GM23338 (cell line): ENCODE results near the gene DGKB. TPM values are rescaled to one million over a fixed set of nuclear protein-coding genes. Genes with fewer than 3 reads are reported as not detected.

ENCODE experiments used
- ATAC-seq: fragments of 200-7000 bp; cut with Tn5 transposase; 3 replicates; pipeline ENCODE4 v1.9.1; 2020
- DNase-seq: peaks from one replicate; pipeline ENCODE4 v3.0.0-alpha.2; 2015; ENCODE audit warnings: low spot score
- H2AFZ ChIP-seq: fragments of 200-600 bp; sonication (generic); 2 replicates; pipeline ENCODE4 v1.8.0; 2016; ENCODE audit warnings: antibody characterized with exemption, mild to moderate bottlenecking, moderate library complexity
- H3F3A ChIP-seq: fragments of 200-600 bp; sonication (generic); replicated peaks from 2 replicates; pipeline ENCODE4 v1.8.0; 2017; ENCODE audit warnings: antibody characterized with exemption, mixed run types, low read depth
- H3K27ac ChIP-seq: fragments of 200-600 bp; sonication (generic); 2 replicates; pipeline ENCODE4 v1.6.1; 2016; ENCODE audit warnings: low read depth
- H3K27me3 ChIP-seq: fragments of 200-600 bp; sonication (generic); 2 replicates; pipeline ENCODE4 v1.8.0; 2016; ENCODE audit warnings: mild to moderate bottlenecking, mixed run types, moderate library complexity; ENCODE audit not compliant: insufficient read depth
- H3K36me3 ChIP-seq: fragments of 200-600 bp; sonication (generic); 2 replicates; pipeline ENCODE4 v1.8.0; 2016; ENCODE audit warnings: mild to moderate bottlenecking; ENCODE audit not compliant: insufficient read depth
- H3K4me1 ChIP-seq: fragments of 200-600 bp; sonication (generic); 2 replicates; pipeline ENCODE4 v1.8.0; 2016; ENCODE audit warnings: mild to moderate bottlenecking, moderate library complexity; ENCODE audit not compliant: insufficient read depth
- H3K4me2 ChIP-seq: fragments of 200-600 bp; sonication (generic); 2 replicates; pipeline ENCODE4 v1.7.1; 2017; ENCODE audit warnings: mixed run types
- H3K4me3 ChIP-seq: fragments of 200-600 bp; sonication (generic); 2 replicates; pipeline ENCODE4 v1.6.1; 2016; ENCODE audit warnings: mixed run types
- H3K79me2 ChIP-seq: fragments of 200-600 bp; sonication (generic); replicated peaks from 2 replicates; pipeline ENCODE4 v1.8.0; 2017; ENCODE audit warnings: mild to moderate bottlenecking; ENCODE audit not compliant: insufficient read depth
- H3K9me2 ChIP-seq: fragments of 200-600 bp; sonication (generic); 2 replicates; pipeline ENCODE4 v1.8.0; 2017; ENCODE audit not compliant: insufficient read depth
- H4K20me1 ChIP-seq: fragments of 200-600 bp; sonication (generic); replicated peaks from 2 replicates; pipeline ENCODE4 v1.8.0; 2017; ENCODE audit warnings: mild to moderate bottlenecking; ENCODE audit not compliant: insufficient read depth
- H3K27ac Mint-ChIP-seq: 2 replicates; pipeline ENCODE4 v1.8.0; 2020; ENCODE audit warnings: inconsistent platforms, mild to moderate bottlenecking, moderate library complexity, mixed read lengths
- H3K27me3 Mint-ChIP-seq: 3 replicates; pipeline ENCODE4 v1.8.0; 2022; ENCODE audit warnings: low read depth, mild to moderate bottlenecking, moderate library complexity, mixed read lengths, inconsistent platforms; ENCODE audit not compliant: insufficient read depth, poor library complexity
- H3K36me3 Mint-ChIP-seq: 3 replicates; pipeline ENCODE4 v1.8.0; 2021; ENCODE audit warnings: low read depth, mild to moderate bottlenecking, inconsistent platforms, moderate library complexity, mixed read lengths
- H3K4me1 Mint-ChIP-seq: 3 replicates; pipeline ENCODE4 v1.8.0; 2020; ENCODE audit warnings: mild to moderate bottlenecking, inconsistent platforms, mixed read lengths
- H3K4me3 Mint-ChIP-seq: 3 replicates; pipeline ENCODE4 v1.8.0; 2021; ENCODE audit warnings: moderate library complexity, mild to moderate bottlenecking, inconsistent platforms, mixed read lengths
- H3K9me3 Mint-ChIP-seq: 3 replicates; pipeline ENCODE4 v1.8.0; 2020; ENCODE audit warnings: moderate library complexity, mild to moderate bottlenecking, inconsistent platforms, mixed read lengths
- EZH2 ChIP-seq: fragments of 200-600 bp; sonication (generic); IDR thresholded peaks from one replicate; pipeline ENCODE4 v1.8.0; 2017; ENCODE audit warnings: antibody characterized with exemption, mild to moderate bottlenecking, low read depth; ENCODE audit not compliant: unreplicated experiment
- JUNB ChIP-seq: IDR thresholded peaks from one replicate; pipeline ENCODE4 v1.6.1; 2016; ENCODE audit warnings: antibody characterized with exemption; ENCODE audit not compliant: unreplicated experiment
- NANOG ChIP-seq: IDR thresholded peaks from 2 replicates; pipeline ENCODE4 v1.6.1; 2016; ENCODE audit warnings: antibody characterized with exemption, borderline replicate concordance
- POLR2AphosphoS5 ChIP-seq: IDR thresholded peaks from 2 replicates; pipeline ENCODE4 v1.6.1; 2016; ENCODE audit warnings: antibody characterized with exemption, low read depth
- STAT1 ChIP-seq: IDR thresholded peaks from one replicate; pipeline ENCODE4 v1.6.1; 2016; ENCODE audit warnings: antibody characterized with exemption; ENCODE audit not compliant: unreplicated experiment
- ZNF114 ChIP-seq: fragments of 250-450 bp; sonication (Bioruptor Pico); IDR thresholded peaks from 2 replicates; pipeline ENCODE4 v1.5.0; 2020; ENCODE audit warnings: mild to moderate bottlenecking, moderate library complexity
- ZNF331 ChIP-seq: fragments of 250-450 bp; sonication (Bioruptor Pico); IDR thresholded peaks from 2 replicates; pipeline ENCODE4 v1.5.0; 2020; ENCODE audit warnings: low read depth, mild to moderate bottlenecking, moderate library complexity
- polyA plus RNA-seq: library from polyadenylated mRNA; unstranded; fragments of >200 nt; fragmentation: Nextera tagmentation; extraction: Ambion mirVana; gene quantifications from 2 replicates; pipeline ENCODE4 v1.2.1, GENCODE V29; 2016
- total RNA-seq: library from RNA; depleted of rRNA; stranded (reverse); fragments of >200 nt; shearing (Covaris generic); gene quantifications from 2 replicates; pipeline ENCODE4 v1.2.3, GENCODE V29; 2014
- TF ChIP-seq, protein P1 (sequence below): fragments of 250-450 bp; sonication (Bioruptor Pico); IDR thresholded peaks from 2 replicates; pipeline ENCODE4 v1.5.0; 2020; ENCODE audit warnings: mild to moderate bottlenecking, moderate library complexity

DGKB gene
- total and polyA plus RNA-seq, 2 experiments from 2014 or later, result 4.8 to 11.5 TPM

DNA sequence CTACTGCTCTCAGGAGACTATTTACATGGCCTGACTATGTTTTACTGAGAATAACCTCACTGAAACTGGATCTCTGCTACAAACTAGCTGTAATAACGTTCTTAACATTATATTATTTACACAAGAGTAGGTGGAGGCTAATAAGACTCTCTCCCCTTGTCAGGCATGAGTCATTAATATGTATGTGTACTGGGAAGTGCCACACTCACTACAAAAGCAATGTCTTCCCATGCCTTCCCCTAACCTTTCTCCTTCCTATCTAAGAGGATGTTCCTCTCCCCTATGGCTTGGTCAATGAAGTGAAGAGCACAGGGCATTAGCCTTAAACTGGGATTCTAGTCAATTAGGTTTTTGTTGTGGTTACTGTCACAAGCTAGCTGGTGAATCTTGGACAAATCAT is 147.9 kb downstream of the DGKB start:
- Mint-ChIP-seq H3K4me1 (peaks cover 15% of the 10 kb centered on the region; the same call in 2 of the 3 replicates), H3K27me3 (peaks cover 1% of the 10 kb centered on the region), H3K4me3 (no peak overlapping the region), H3K27ac (peak overlapping the region; percentile 16; the same call in 1 of the 2 replicates), H3K36me3 (no peaks in the 10 kb centered on the region), H3K9me3 (no peaks in the 10 kb centered on the region)
- DNase-seq (peak; percentile 15), ATAC-seq (peak; percentile 49)
- no peak overlapping the region for H3K4me3 ChIP-seq
- H3K36me3 ChIP-seq, result no peaks in the 10 kb centered on the region
- no peaks in the 10 kb centered on the region for H3K27me3 ChIP-seq
- H3K4me1 ChIP-seq, result no peaks in the 10 kb centered on the region; the same call in 1 of the 2 replicates
- no peak overlapping the region for H3K4me2 ChIP-seq
- H3F3A ChIP-seq, result no peaks in the 10 kb centered on the region
- H2AFZ ChIP-seq, result no peak overlapping the region
- TF ChIP-seq, protein P1, sequence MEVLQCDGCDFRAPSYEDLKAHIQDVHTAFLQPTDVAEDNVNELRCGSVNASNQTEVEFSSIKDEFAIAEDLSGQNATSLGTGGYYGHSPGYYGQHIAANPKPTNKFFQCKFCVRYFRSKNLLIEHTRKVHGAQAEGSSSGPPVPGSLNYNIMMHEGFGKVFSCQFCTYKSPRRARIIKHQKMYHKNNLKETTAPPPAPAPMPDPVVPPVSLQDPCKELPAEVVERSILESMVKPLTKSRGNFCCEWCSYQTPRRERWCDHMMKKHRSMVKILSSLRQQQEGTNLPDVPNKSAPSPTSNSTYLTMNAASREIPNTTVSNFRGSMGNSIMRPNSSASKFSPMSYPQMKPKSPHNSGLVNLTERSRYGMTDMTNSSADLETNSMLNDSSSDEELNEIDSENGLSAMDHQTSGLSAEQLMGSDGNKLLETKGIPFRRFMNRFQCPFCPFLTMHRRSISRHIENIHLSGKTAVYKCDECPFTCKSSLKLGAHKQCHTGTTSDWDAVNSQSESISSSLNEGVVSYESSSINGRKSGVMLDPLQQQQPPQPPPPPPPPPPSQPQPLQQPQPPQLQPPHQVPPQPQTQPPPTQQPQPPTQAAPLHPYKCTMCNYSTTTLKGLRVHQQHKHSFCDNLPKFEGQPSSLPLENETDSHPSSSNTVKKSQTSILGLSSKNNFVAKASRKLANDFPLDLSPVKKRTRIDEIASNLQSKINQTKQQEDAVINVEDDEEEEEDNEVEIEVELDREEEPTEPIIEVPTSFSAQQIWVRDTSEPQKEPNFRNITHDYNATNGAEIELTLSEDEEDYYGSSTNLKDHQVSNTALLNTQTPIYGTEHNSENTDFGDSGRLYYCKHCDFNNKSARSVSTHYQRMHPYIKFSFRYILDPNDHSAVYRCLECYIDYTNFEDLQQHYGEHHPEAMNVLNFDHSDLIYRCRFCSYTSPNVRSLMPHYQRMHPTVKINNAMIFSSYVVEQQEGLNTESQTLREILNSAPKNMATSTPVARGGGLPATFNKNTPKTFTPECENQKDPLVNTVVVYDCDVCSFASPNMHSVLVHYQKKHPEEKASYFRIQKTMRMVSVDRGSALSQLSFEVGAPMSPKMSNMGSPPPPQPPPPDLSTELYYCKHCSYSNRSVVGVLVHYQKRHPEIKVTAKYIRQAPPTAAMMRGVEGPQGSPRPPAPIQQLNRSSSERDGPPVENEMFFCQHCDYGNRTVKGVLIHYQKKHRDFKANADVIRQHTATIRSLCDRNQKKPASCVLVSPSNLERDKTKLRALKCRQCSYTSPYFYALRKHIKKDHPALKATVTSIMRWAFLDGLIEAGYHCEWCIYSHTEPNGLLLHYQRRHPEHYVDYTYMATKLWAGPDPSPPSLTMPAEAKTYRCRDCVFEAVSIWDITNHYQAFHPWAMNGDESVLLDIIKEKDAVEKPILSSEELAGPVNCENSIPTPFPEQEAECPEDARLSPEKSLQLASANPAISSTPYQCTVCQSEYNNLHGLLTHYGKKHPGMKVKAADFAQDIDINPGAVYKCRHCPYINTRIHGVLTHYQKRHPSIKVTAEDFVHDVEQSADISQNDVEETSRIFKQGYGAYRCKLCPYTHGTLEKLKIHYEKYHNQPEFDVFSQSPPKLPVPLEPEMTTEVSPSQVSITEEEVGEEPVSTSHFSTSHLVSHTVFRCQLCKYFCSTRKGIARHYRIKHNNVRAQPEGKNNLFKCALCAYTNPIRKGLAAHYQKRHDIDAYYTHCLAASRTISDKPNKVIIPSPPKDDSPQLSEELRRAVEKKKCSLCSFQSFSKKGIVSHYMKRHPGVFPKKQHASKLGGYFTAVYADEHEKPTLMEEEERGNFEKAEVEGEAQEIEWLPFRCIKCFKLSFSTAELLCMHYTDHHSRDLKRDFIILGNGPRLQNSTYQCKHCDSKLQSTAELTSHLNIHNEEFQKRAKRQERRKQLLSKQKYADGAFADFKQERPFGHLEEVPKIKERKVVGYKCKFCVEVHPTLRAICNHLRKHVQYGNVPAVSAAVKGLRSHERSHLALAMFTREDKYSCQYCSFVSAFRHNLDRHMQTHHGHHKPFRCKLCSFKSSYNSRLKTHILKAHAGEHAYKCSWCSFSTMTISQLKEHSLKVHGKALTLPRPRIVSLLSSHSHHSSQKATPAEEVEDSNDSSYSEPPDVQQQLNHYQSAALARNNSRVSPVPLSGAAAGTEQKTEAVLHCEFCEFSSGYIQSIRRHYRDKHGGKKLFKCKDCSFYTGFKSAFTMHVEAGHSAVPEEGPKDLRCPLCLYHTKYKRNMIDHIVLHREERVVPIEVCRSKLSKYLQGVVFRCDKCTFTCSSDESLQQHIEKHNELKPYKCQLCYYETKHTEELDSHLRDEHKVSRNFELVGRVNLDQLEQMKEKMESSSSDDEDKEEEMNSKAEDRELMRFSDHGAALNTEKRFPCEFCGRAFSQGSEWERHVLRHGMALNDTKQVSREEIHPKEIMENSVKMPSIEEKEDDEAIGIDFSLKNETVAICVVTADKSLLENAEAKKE (CRISPR knock-in tag), result peak; percentile 49; the same call in 1 of the 2 replicates
- no peak for TF ChIP-seq ZNF114 (CRISPR knock-in tag)
- no peaks in the 10 kb centered on the region for H3K9me2 ChIP-seq
- no peaks in the 10 kb centered on the region for H4K20me1 ChIP-seq
- no peaks in the 10 kb centered on the region for H3K79me2 ChIP-seq
- no peak overlapping the region for H3K27ac ChIP-seq

DNA sequence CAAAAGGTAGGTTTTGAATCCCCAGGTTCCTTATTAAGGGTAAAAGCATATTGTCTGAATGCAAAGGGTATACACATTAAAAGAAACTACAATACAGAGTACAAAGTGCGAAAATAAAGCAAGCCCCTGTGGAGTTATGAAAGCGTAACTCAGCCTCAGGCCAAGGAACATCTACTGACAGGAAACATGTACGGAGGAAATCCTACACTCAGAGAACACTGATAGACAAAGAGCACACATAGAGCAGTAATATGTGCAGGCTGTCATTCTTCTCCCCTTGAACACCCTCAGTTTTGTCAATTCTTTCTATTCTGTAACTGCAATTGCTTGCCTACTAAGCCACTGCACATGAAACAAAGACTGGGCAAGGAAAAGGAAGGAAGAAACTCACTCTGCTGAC is 150.2 kb downstream of the DGKB start:
- Histone ChIP-seq H4K20me1 (no peaks in the 10 kb centered on the region), H3K9me2 (no peaks in the 10 kb centered on the region), H2AFZ (no peak overlapping the region), H3K4me3 (no peak overlapping the region), H3K27me3 (no peaks in the 10 kb centered on the region), H3K27ac (no peak overlapping the region), H3K4me2 (no peak overlapping the region), H3K79me2 (no peaks in the 10 kb centered on the region), H3F3A (no peaks in the 10 kb centered on the region), H3K4me1 (no peaks in the 10 kb centered on the region; the same call in 1 of the 2 replicates), H3K36me3 (no peaks in the 10 kb centered on the region)
- Mint-ChIP-seq H3K4me3 (no peak overlapping the region), H3K27me3 (no peaks in the 10 kb centered on the region), H3K4me1 (peaks cover 15% of the 10 kb centered on the region; the same call in 2 of the 3 replicates), H3K9me3 (0 out of 3 replicates have a peak, but pooled peaks cover 1% of the 10 kb centered on the region), H3K27ac (no peak overlapping the region), H3K36me3 (peaks cover 4% of the 10 kb centered on the region; the same call in 2 of the 3 replicates)
- no peak for ATAC-seq
- DNase-seq, result no peak
- no peak for TF ChIP-seq NANOG
- no peak for TF ChIP-seq POLR2AphosphoS5
- TF ChIP-seq JUNB, result no peak
- TF ChIP-seq EZH2, result no peak
- TF ChIP-seq STAT1, result no peak
- no peak for TF ChIP-seq ZNF114 (CRISPR knock-in tag)
- no peak for TF ChIP-seq ZNF331 (CRISPR knock-in tag)
